ENCODE data around the gene USP5. TPM values are rescaled to one million over a fixed set of nuclear protein-coding genes. Genes with fewer than 3 reads are reported as not detected.

The USP5 gene
- total and polyA plus RNA-seq, 2 of the 8 experiments (the other 6 are each of a cell fraction or from before 2014, with no cell fraction given) = 66.5 to 148 TPM

DNA sequence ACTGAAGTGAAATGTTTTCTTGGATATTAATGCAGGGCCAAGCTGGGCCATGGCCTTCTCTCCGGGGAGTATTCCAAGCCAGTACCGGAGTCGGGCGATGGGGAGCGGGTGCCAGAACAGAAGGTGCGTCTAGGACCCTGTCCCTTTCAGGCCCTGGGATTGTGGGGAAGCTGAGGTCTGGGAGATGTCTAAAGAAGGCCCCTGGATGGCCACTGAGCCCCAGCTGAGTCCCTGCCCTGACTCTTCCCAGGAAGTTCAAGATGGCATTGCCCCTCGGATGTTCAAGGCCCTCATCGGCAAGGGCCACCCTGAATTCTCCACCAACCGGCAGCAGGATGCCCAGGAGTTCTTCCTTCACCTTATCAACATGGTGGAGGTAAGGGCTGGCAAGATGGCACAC, 8.2 kb downstream of the USP5 start:
- no peaks in the 10 kb centered on the region for H3K9me3 ChIP-seq (ENCODE audit: insufficient read depth in 2 of 2, low read depth in 1 of 2, low read length in 1 of 2)
- no peak overlapping the region for H3K56ac ChIP-seq (replicated peaks; ENCODE audit: insufficient read length, low read depth, low read length)
- no peak overlapping the region for H2AFZ ChIP-seq (ENCODE audit: low read length)
- no peaks in the 10 kb centered on the region for H3K79me2 ChIP-seq (ENCODE audit: control insufficient read depth in 1 of 2, insufficient read depth in 2 of 2, low read length in 2 of 2)
- H3K4ac ChIP-seq (replicated peaks; ENCODE audit: insufficient read length, low read depth, low read length) = no peak overlapping the region
- no peak overlapping the region for H4K8ac ChIP-seq (ENCODE audit: extremely low read depth, insufficient read depth, low read length)
- no peak overlapping the region for H3K4me3 ChIP-seq (ENCODE audit: extremely low read depth in 1 of 4, insufficient read depth in 2 of 4, low read depth in 3 of 4, low read length in 4 of 4)
- no peaks in the 10 kb centered on the region for H3K27me3 ChIP-seq (replicated peaks in 1 of 4; ENCODE audit: control insufficient read depth in 3 of 4, extremely low read depth in 1 of 4, insufficient read depth in 3 of 4, low read length in 3 of 4)
- H3K23ac ChIP-seq (ENCODE audit: insufficient read length) = no peak overlapping the region
- no peak overlapping the region for H3K27ac ChIP-seq (ENCODE audit: low read depth, low read length)
- H3K18ac ChIP-seq (ENCODE audit: extremely low read depth, low read length) = no peak overlapping the region
- ChIA-PET CTCF (ENCODE audit: partially characterized antibody) (interaction anchor here (0.6 to 4.5 kb wide), 6 partner anchors 11 to 194 kb away, joined by 3 to 27 read pairs (median 5); partner anchors contain the start of genes GNB3 and SPSB2), POLR2A (ENCODE audit: partially characterized antibody) (interaction anchor here (1.1 to 18.9 kb wide), 5 partner anchors 9 to 322 kb away, joined by 3 to 588 read pairs (median 5); partner anchors contain the start of genes C12orf57, CDCA3, GNB3 and RNU7-1)
- peaks cover 31 to 77% (median 72%) of the 10 kb centered on the region in 4 experiments for H3K36me3 ChIP-seq (ENCODE audit: control insufficient read depth in 2 of 4, insufficient read depth in 4 of 4, low read length in 3 of 4)
- H2BK5ac ChIP-seq (ENCODE audit: low read depth, low read length) = no peak overlapping the region
- H2BK20ac ChIP-seq (ENCODE audit: low read length) = no peak overlapping the region
- peaks cover 0 to 2% of the 10 kb centered on the region in 2 experiments for H4K20me1 ChIP-seq (replicated peaks in 1 of 2; ENCODE audit: control insufficient read depth in 1 of 2, insufficient read depth in 2 of 2, low read length in 2 of 2)
- no peak overlapping the region for H2AK5ac ChIP-seq (ENCODE audit: low read depth, low read length)
- no peak overlapping the region for H3K4me2 ChIP-seq (ENCODE audit: insufficient read depth in 1 of 2, low read depth in 2 of 2, low read length in 2 of 2)
- no peak overlapping the region for H4K5ac ChIP-seq (ENCODE audit: insufficient read length, low read depth, low read length)
- no peak overlapping the region for H2BK15ac ChIP-seq (ENCODE audit: low read length)
- FAIRE-seq (no peak), DNase-seq (ENCODE audit: low read depth in 1 of 2, low spot score in 2 of 2) (no peak)
- no peaks in the 10 kb centered on the region for H3K23me2 ChIP-seq (ENCODE audit: low read depth, low read length)
- H3K14ac ChIP-seq (ENCODE audit: insufficient read length) = no peak overlapping the region
- WGBS, 2 experiments (ENCODE audit: extremely low coverage in 1 of 2, insufficient coverage in 1 of 2, insufficient read length in 1 of 2, insufficient replicate concordance in 2 of 2, low coverage in 1 of 2, low lambda C conversion rate in 2 of 2, missing lambda C conversion rate in 1 of 2) = 91% methylated on average over 9 of the region's 9 CpGs; no CpG with 5 or more reads in 1 of the 2 experiments
- no peak overlapping the region for H2BK12ac ChIP-seq (ENCODE audit: low read depth, low read length)
- no peaks in the 10 kb centered on the region; the same call in 1 of the 2 replicates for H3K79me1 ChIP-seq (ENCODE audit: low read depth, low read length)
- no peaks in the 10 kb centered on the region for H3K4me1 ChIP-seq (replicated peaks in 1 of 4; ENCODE audit: control insufficient read depth in 3 of 4, insufficient read depth in 4 of 4, low read length in 3 of 4)
- no peak overlapping the region for H3K9ac ChIP-seq (replicated peaks in 1 of 4; ENCODE audit: extremely low read depth in 1 of 4, low read depth in 3 of 4, low read length in 3 of 4)
- no peak overlapping the region for H4K91ac ChIP-seq (replicated peaks; ENCODE audit: insufficient read length, low read length)
- H2BK120ac ChIP-seq (replicated peaks; ENCODE audit: low read depth, low read length) = no peak overlapping the region
- TF ChIP-seq, protein P1, sequence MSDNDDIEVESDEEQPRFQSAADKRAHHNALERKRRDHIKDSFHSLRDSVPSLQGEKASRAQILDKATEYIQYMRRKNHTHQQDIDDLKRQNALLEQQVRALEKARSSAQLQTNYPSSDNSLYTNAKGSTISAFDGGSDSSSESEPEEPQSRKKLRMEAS (IDR thresholded peaks at IDR 0.05) = no peak
- no peak for TF ChIP-seq CBX5 (IDR thresholded peaks at IDR 0.05; ENCODE audit: low read depth, low read length)
- TF ChIP-seq EP300 (IDR thresholded peaks at IDR 0.05; ENCODE audit: borderline replicate concordance in 1 of 2, low read depth in 2 of 2, low read length in 2 of 2) = no peak
- no peak for TF ChIP-seq PHF8 (conservative IDR thresholded peaks at IDR 0.05; ENCODE audit: low read depth, low read length)
- no peak for TF ChIP-seq TBP (IDR thresholded peaks at IDR 0.05; ENCODE audit: low read depth, low read length)
- TF ChIP-seq JUN (IDR thresholded peaks at IDR 0.05; ENCODE audit: low read depth, low read length) = no peak
- TF ChIP-seq CBX8 (IDR thresholded peaks at IDR 0.05; ENCODE audit: borderline replicate concordance, low read depth, low read length) = no peak

Data from H1 (cell line).